Skin epidermis (tissue), 12 donors: ENCODE data around the gene STOX2.
"Not testable (repeated sequence)": the region's sequence is repeated elsewhere in the genome, so short reads cannot be mapped to it uniquely, and the experiment has no call there.

Experiments used
- H3K27ac ChIP-seq, 21 experiments: fragments of 200-600 bp; sonication (generic) in 11 of 21; one replicate each; pipeline ENCODE4 v1.5.0; 2020; ENCODE audit warnings: mild to moderate bottlenecking in 3 of 21, inconsistent platforms in 2 of 21, moderate library complexity in 2 of 21
- H3K4me3 ChIP-seq, 7 experiments: fragments of 200-600 bp; sonication (generic) in 2 of 7; one replicate each; pipeline ENCODE4 v1.5.0; 2020; ENCODE audit warnings: inconsistent platforms in 2 of 7, mild to moderate bottlenecking in 2 of 7, moderate library complexity in 1 of 7

STOX2 gene

GRCh38 chr4:184012937-184013336 is 107.8 kb downstream of the STOX2 start:
- H3K4me3 ChIP-seq = no peak overlapping the region
- no peak overlapping the region for H3K27ac ChIP-seq

- no peak overlapping the region for H3K4me3 ChIP-seq
Measured at GRCh38 chr4:184014301-184014700, 109.2 kb downstream of the STOX2 start.

GRCh38 chr4:184016759-184017668 is 111.9 kb downstream of the STOX2 start:
- no peak overlapping the region for H3K27ac ChIP-seq

More at GRCh38 chr4:184014301-184014700, 109.2 kb downstream of the STOX2 start:
- H3K27ac ChIP-seq = no peak overlapping the region

GRCh38 chr4:184019076-184019475 is 114.0 kb downstream of the STOX2 start:
- H3K27ac ChIP-seq = no peak overlapping the region
- no peak overlapping the region for H3K4me3 ChIP-seq

More at GRCh38 chr4:184016759-184017668, 111.9 kb downstream of the STOX2 start:
- H3K4me3 ChIP-seq = no peak overlapping the region

- Histone ChIP-seq H3K27ac (no peak overlapping the region), H3K4me3 (no peak overlapping the region)
Measured at GRCh38 chr4:184019667-184020623, 114.8 kb downstream of the STOX2 start.

- H3K27ac ChIP-seq = no peak overlapping the region
- H3K4me3 ChIP-seq = no peak overlapping the region
Measured at GRCh38 chr4:184021389-184021788, 116.3 kb downstream of the STOX2 start.

- H3K27ac ChIP-seq = no peak overlapping the region
- H3K4me3 ChIP-seq = no peak overlapping the region
Measured at GRCh38 chr4:184022679-184023383, 117.7 kb downstream of the STOX2 start.

GRCh38 chr4:184024637-184025036 is 119.5 kb downstream of the STOX2 start:
- Histone ChIP-seq H3K4me3 (no peak overlapping the region), H3K27ac (no peak overlapping the region)

- no peak overlapping the region for H3K27ac ChIP-seq
- H3K4me3 ChIP-seq = peak overlapping the region in 2 of 7 experiments; percentile 6 to 29
Measured at GRCh38 chr4:184028561-184029374, 123.7 kb downstream of the STOX2 start.

- Histone ChIP-seq H3K27ac (no peak overlapping the region), H3K4me3 (no peak overlapping the region)
Measured at GRCh38 chr4:184030036-184030435, 124.9 kb downstream of the STOX2 start.

- no peak overlapping the region for H3K4me3 ChIP-seq
Measured at GRCh38 chr4:184030764-184031163, 125.7 kb downstream of the STOX2 start.

GRCh38 chr4:184032091-184032490 is 127.0 kb downstream of the STOX2 start:
- H3K27ac ChIP-seq = no peak overlapping the region

More at GRCh38 chr4:184030764-184031163, 125.7 kb downstream of the STOX2 start:
- no peak overlapping the region for H3K27ac ChIP-seq

GRCh38 chr4:184039963-184040383 is 134.9 kb downstream of the STOX2 start:
- Histone ChIP-seq H3K27ac (no peak overlapping the region), H3K4me3 (peak overlapping the region in 1 of 7 experiments; percentile 10)

More at GRCh38 chr4:184032091-184032490, 127.0 kb downstream of the STOX2 start:
- no peak overlapping the region for H3K4me3 ChIP-seq

GRCh38 chr4:184041156-184041555 is 136.0 kb downstream of the STOX2 start:
- Histone ChIP-seq H3K27ac (no peak overlapping the region), H3K4me3 (no peak overlapping the region)

GRCh38 chr4:184046148-184046547 is 141.0 kb downstream of the STOX2 start:
- no peak overlapping the region for H3K4me3 ChIP-seq

GRCh38 chr4:184051262-184051661 is 146.2 kb downstream of the STOX2 start:
- H3K27ac ChIP-seq, H3K4me3 ChIP-seq: not testable (repeated sequence)

More at GRCh38 chr4:184046148-184046547, 141.0 kb downstream of the STOX2 start:
- H3K27ac ChIP-seq = no peak overlapping the region

GRCh38 chr4:184052616-184053015 is 147.5 kb downstream of the STOX2 start:
- no peak overlapping the region for H3K4me3 ChIP-seq
- H3K27ac ChIP-seq = no peak overlapping the region

GRCh38 chr4:184053434-184053833 is 148.3 kb downstream of the STOX2 start:
- H3K27ac ChIP-seq = no peak overlapping the region
- no peak overlapping the region for H3K4me3 ChIP-seq

GRCh38 chr4:184056877-184057276 is 151.8 kb downstream of the STOX2 start:
- no peak overlapping the region for H3K4me3 ChIP-seq
- no peak overlapping the region for H3K27ac ChIP-seq
